ENCODE measurements around the gene PDZD2. TPM values are rescaled to one million over a fixed set of nuclear protein-coding genes. Genes with fewer than 3 reads are reported as not detected.

PDZD2 gene
- total RNA-seq, 1 donor from 2014 or later, result 0.38 TPM

GRCh38 chr5:32067774-32068470 lies 429.0 kb downstream of the PDZD2 start:
- Mint-ChIP-seq H3K9me3 (no peaks in the 10 kb centered on the region), H3K27me3 (peaks cover 2% of the 10 kb centered on the region), H3K4me1 (no peaks in the 10 kb centered on the region), H3K27ac (no peak overlapping the region), H3K4me3 (no peak overlapping the region), H3K36me3 (ENCODE audit: low read depth) (no peaks in the 10 kb centered on the region)
- DNase-seq (no peak), ATAC-seq (ENCODE audit: low read depth) (no peak)
- ChIA-PET POLR2A (no interaction called here), CTCF (no interaction called here)
- intact Hi-C loops (cut with micrococcal nuclease), result no loop called here
- no peak for TF ChIP-seq CTCF (IDR thresholded peaks at IDR 0.05)

- TF ChIP-seq CTCF (IDR thresholded peaks at IDR 0.05), result no peak
- H3K36me3 Mint-ChIP-seq (ENCODE audit: low read depth), result no peaks in the 10 kb centered on the region
- ATAC-seq (ENCODE audit: low read depth) (no peak), DNase-seq (no peak)
- intact Hi-C loops (cut with micrococcal nuclease), result no loop called here
- peaks cover 2% of the 10 kb centered on the region for H3K27me3 Mint-ChIP-seq
- ChIA-PET POLR2A (no interaction called here), CTCF (no interaction called here)
- H3K4me3 Mint-ChIP-seq, result no peak overlapping the region
- H3K4me1 Mint-ChIP-seq, result no peaks in the 10 kb centered on the region
- no peaks in the 10 kb centered on the region for H3K9me3 Mint-ChIP-seq
- no peak overlapping the region for H3K27ac Mint-ChIP-seq
Measured at GRCh38 chr5:32068561-32068960, 429.6 kb downstream of the PDZD2 start.

- no peak overlapping the region for H3K27ac Mint-ChIP-seq
- ATAC-seq (ENCODE audit: low read depth) (no peak), DNase-seq (no peak)
- no peak for TF ChIP-seq CTCF (IDR thresholded peaks at IDR 0.05)
- H3K36me3 Mint-ChIP-seq (ENCODE audit: low read depth), result no peaks in the 10 kb centered on the region
- H3K9me3 Mint-ChIP-seq, result no peaks in the 10 kb centered on the region
- H3K27me3 Mint-ChIP-seq, result peaks cover 2% of the 10 kb centered on the region
- intact Hi-C loops (cut with micrococcal nuclease), result no loop called here
- POLR2A ChIA-PET, result no interaction called here
- H3K4me1 Mint-ChIP-seq, result no peaks in the 10 kb centered on the region
- H3K4me3 Mint-ChIP-seq, result no peak overlapping the region
- CTCF ChIA-PET, result no interaction called here
Measured at GRCh38 chr5:32069396-32069795, 430.5 kb downstream of the PDZD2 start.

- Mint-ChIP-seq H3K4me3 (no peak overlapping the region), H3K27me3 (peaks cover 2% of the 10 kb centered on the region), H3K27ac (no peak overlapping the region), H3K4me1 (no peaks in the 10 kb centered on the region), H3K9me3 (no peaks in the 10 kb centered on the region), H3K36me3 (ENCODE audit: low read depth) (no peaks in the 10 kb centered on the region)
- CTCF ChIA-PET, result no interaction called here
- POLR2A ChIA-PET, result no interaction called here
- TF ChIP-seq CTCF (IDR thresholded peaks at IDR 0.05), result no peak
- intact Hi-C loops (cut with micrococcal nuclease), result no loop called here
- ATAC-seq (ENCODE audit: low read depth) (no peak), DNase-seq (no peak)
Measured at GRCh38 chr5:32071351-32071944, 432.5 kb downstream of the PDZD2 start.

GRCh38 chr5:32072054-32072453 lies 433.1 kb downstream of the PDZD2 start:
- Mint-ChIP-seq H3K9me3 (no peaks in the 10 kb centered on the region), H3K4me1 (no peaks in the 10 kb centered on the region), H3K4me3 (no peak overlapping the region), H3K27ac (no peak overlapping the region), H3K27me3 (peaks cover 1% of the 10 kb centered on the region), H3K36me3 (ENCODE audit: low read depth) (no peaks in the 10 kb centered on the region)
- ChIA-PET CTCF (no interaction called here), POLR2A (no interaction called here)
- no peak for DNase-seq
- TF ChIP-seq CTCF (IDR thresholded peaks at IDR 0.05), result no peak
- ATAC-seq (ENCODE audit: low read depth), result no peak
- intact Hi-C loops (cut with micrococcal nuclease), result no loop called here

Measured in activated B cell treated with CpG ODN at 0.5 μM for 24 hours (primary cell).